Erythroblast (primary cell): ENCODE results near the gene PRDX3.
"Not testable (repeated sequence)": the region's sequence is repeated elsewhere in the genome, so short reads cannot be mapped to it uniquely, and the experiment has no call there.

Experiments
- DNase-seq, 2 experiments: peaks; one replicate each; lab custom pipeline; 2025; lab: John Stamatoyannopoulos, UW
- GATA1 ChIP-seq: IDR thresholded peaks from 2 replicates; pipeline ENCODE4 v1.6.1; 2011; ENCODE audit warnings: low read depth, mild to moderate bottlenecking, control low read depth, low read length, moderate library complexity
- POLR2A ChIP-seq: IDR thresholded peaks from 2 replicates; pipeline ENCODE4 v1.6.1; 2011; ENCODE audit warnings: mild to moderate bottlenecking, low read length

Gene PRDX3

GRCh38 chr10:119165171-119166117 is 13.2 kb downstream of the PRDX3 start, which contains the start of gene SFXN4:
Gene SFXN4 (minus strand): TSS chr10:119165714. CDS start chr10:119165647, 67 bp downstream.
- TF ChIP-seq GATA1 (no peak), POLR2A (peak; percentile 72)
- peak; percentile 86 to 88 for DNase-seq

GRCh38 chr10:119162452-119163092 is 16.0 kb downstream of the PRDX3 start:
- TF ChIP-seq GATA1 (no peak), POLR2A (no peak)
- no peak for DNase-seq

GRCh38 chr10:119161680-119162451 is 16.7 kb downstream of the PRDX3 start:
- DNase-seq, result peak; percentile 46 to 49
- no peak for TF ChIP-seq GATA1
- no peak for TF ChIP-seq POLR2A

- TF ChIP-seq POLR2A (no peak), GATA1 (no peak)
- DNase-seq, result no peak
These were observed 19.3 kb downstream of the PRDX3 start for GRCh38 chr10:119159332-119159731.

- DNase-seq, result no peak
- TF ChIP-seq GATA1 (no peak), POLR2A (no peak)
These were observed 25.0 kb downstream of the PRDX3 start for GRCh38 chr10:119153661-119154060.

GRCh38 chr10:119153041-119153440 is 25.6 kb downstream of the PRDX3 start:
- DNase-seq, result no peak
- TF ChIP-seq POLR2A (no peak), GATA1 (no peak)

GRCh38 chr10:119151601-119152000 is 27.0 kb downstream of the PRDX3 start:
- not testable (repeated sequence) for DNase-seq

- TF ChIP-seq GATA1, result no peak
- no peak for TF ChIP-seq POLR2A
- peak; percentile 14 to 22 for DNase-seq
These were observed 28.9 kb downstream of the PRDX3 start for GRCh38 chr10:119149729-119150128.

GRCh38 chr10:119149157-119149556 is 29.5 kb downstream of the PRDX3 start:
- no peak for DNase-seq
- no peak for TF ChIP-seq POLR2A
- no peak for TF ChIP-seq GATA1

- no peak for DNase-seq
- TF ChIP-seq POLR2A, result no peak
- TF ChIP-seq GATA1, result no peak
These were observed 35.0 kb downstream of the PRDX3 start for GRCh38 chr10:119143657-119144056.

GRCh38 chr10:119140603-119141245 is 37.9 kb downstream of the PRDX3 start:
- TF ChIP-seq POLR2A (no peak), GATA1 (no peak)

GRCh38 chr10:119139464-119140067 is 39.0 kb downstream of the PRDX3 start:
- DNase-seq, result peak; percentile 47 to 68
- TF ChIP-seq POLR2A (no peak), GATA1 (no peak)

More at GRCh38 chr10:119140603-119141245, 37.9 kb downstream of the PRDX3 start:
- no peak for DNase-seq
